Heart left ventricle (tissue), 16 donors: ENCODE results near the gene CBFA2T3. TPM values are rescaled to one million over a fixed set of nuclear protein-coding genes. Genes with fewer than 3 reads are reported as not detected.

ENCODE experiments used
- ATAC-seq, 4 donors: fragments of 200-7000 bp; cut with Tn5 transposase; one replicate each; pipeline ENCODE4 v1.9.1; 2020 to 2022; ENCODE audit warnings: moderate library complexity in 4 of 4, mild to moderate bottlenecking in 3 of 4, moderate number of reproducible peaks in 1 of 4
- DNase-seq, 5 donors: peaks; one replicate each; pipeline ENCODE4 v3.0.0-alpha.2; 2020
- H3K27ac ChIP-seq, 12 donors: fragments of 200-600 bp; sonication (generic) in 4 of 12; one replicate each; pipeline versions ENCODE4 v1.5.0 to v1.8.0; 2016 to 2022; ENCODE audit warnings: mild to moderate bottlenecking in 2 of 12
- H3K27me3 ChIP-seq, 9 donors: fragments of 200-600 bp; sonication (generic) in 2 of 9; one replicate each; pipeline versions ENCODE4 v1.5.1 to v1.8.0; 2016 to 2022; ENCODE audit warnings: mild to moderate bottlenecking in 3 of 9
- H3K36me3 ChIP-seq, 9 donors: fragments of 200-600 bp; sonication (generic) in 2 of 9; one replicate each; pipeline versions ENCODE4 v1.5.0 to v1.8.0; 2018 to 2022; ENCODE audit warnings: mild to moderate bottlenecking in 2 of 9
- H3K4me1 ChIP-seq, 12 donors: fragments of 200-600 bp; sonication (generic) in 4 of 12; one replicate each; pipeline versions ENCODE4 v1.5.0 to v1.8.0; 2016 to 2022; ENCODE audit warnings: mild to moderate bottlenecking in 3 of 12
- H3K4me3 ChIP-seq, 12 donors: fragments of 200-600 bp; sonication (generic) in 4 of 12; one replicate each; pipeline versions ENCODE4 v1.5.0 to v1.8.0; 2017 to 2022; ENCODE audit warnings: mild to moderate bottlenecking in 9 of 12, moderate library complexity in 4 of 12
- H3K9me3 ChIP-seq, 12 donors: fragments of 200-600 bp; sonication (generic) in 4 of 12; one replicate each; pipeline versions ENCODE4 v1.5.0 to v1.8.0; 2016 to 2022; ENCODE audit warnings: mild to moderate bottlenecking in 1 of 12
- CTCF ChIP-seq, 12 donors: fragments of 200-600 bp; sonication (generic) in 4 of 12; IDR thresholded peaks; one replicate each; pipeline versions ENCODE4 v1.5.0 to v1.8.0; 2018 to 2022; ENCODE audit warnings: antibody characterized with exemption in 12 of 12, mild to moderate bottlenecking in 5 of 12
- POLR2A ChIP-seq, 2 donors: fragments of 450-650 bp; IDR thresholded peaks; one replicate each; pipeline ENCODE4 v1.6.1; 2017; ENCODE audit warnings: antibody characterized with exemption in 2 of 2, mild to moderate bottlenecking in 2 of 2, moderate library complexity in 2 of 2
- WGBS, 4 donors: extraction: QIAGEN DNeasy Blood & Tissue Kit in 2 of 4; methylation state at CpG; one replicate each; pipeline versions ENCODE4 v1.1.5 to v1.1.7; 2013 to 2018; 5-methylcytosine and 5-hydroxymethylcytosine counted together
- intact Hi-C, 10 donors: fragments of 100-400 bp; cut with DNase I; formaldehyde crosslinking; loops; one replicate each; pipeline versions ENCODE4 v1.11.1 to v1.14.2; 2022
- polyA plus RNA-seq, 2 donors: library from polyadenylated mRNA; stranded (reverse); fragments of 200-250 nt; gene quantifications; one replicate each; pipeline ENCODE4 v1.2.3, GENCODE V29; 2013
- total RNA-seq, 9 donors: library from RNA; depleted of rRNA in 2 of 9; stranded (reverse); fragments of >200 nt in 2 of 9; fragmentation: NEBNext Ultra II Directional in 3 of 9; extraction: Animal tissue kit (Norgen Biotek cat#: 25700) in 3 of 9; gene quantifications; one replicate each; pipeline versions ENCODE4 v1.1.0 to v1.2.4, GENCODE V29; 2016 to 2023
- donor health status: ischemic (EF 13 %, LVEDD 7.1; RV severe dilation, severe dysfunction).
- donor health status: healthy with polysubstance abuse.
- donor health status: DM: no; HTN: yes; CAD: no.
- donor health status: DM: no; HTN: no; CAD: no.
- donor health status: ischemic (EF 25% LVEDD 6.9; RV normal size, moderate dysfunction).
- donor health status: ischemic (EF 25% LVEDD 5.7; RV mildly dilated, moderate dysfunction).
- donor health status: healthy.
- donor health status: DM: yes; HTN: yes; CAD: no.
- donor health status: ischemic (EF 35%, LVEDD 5.7; RV mildly dilated, moderate dysfunction).
- donor health status: nonischemic (EF 11% LVEDD 7.7; RV severe dilation, severe dysfunction).
- donor health status: DM: yes; HTN: yes; CAD: no.
- donor health status: PGD.
- donor health status: ischemic (EF 29% LVEDD 5.4; RV normal size, mild dysfunction).
- donor health status: nonischemic (EF 23%, LVEDD 6.1; RV moderate dilation, normal function).

Gene CBFA2T3
- total and polyA plus RNA-seq, 11 donors, result 5.0 to 12.0 (median 5.8) TPM

DNA sequence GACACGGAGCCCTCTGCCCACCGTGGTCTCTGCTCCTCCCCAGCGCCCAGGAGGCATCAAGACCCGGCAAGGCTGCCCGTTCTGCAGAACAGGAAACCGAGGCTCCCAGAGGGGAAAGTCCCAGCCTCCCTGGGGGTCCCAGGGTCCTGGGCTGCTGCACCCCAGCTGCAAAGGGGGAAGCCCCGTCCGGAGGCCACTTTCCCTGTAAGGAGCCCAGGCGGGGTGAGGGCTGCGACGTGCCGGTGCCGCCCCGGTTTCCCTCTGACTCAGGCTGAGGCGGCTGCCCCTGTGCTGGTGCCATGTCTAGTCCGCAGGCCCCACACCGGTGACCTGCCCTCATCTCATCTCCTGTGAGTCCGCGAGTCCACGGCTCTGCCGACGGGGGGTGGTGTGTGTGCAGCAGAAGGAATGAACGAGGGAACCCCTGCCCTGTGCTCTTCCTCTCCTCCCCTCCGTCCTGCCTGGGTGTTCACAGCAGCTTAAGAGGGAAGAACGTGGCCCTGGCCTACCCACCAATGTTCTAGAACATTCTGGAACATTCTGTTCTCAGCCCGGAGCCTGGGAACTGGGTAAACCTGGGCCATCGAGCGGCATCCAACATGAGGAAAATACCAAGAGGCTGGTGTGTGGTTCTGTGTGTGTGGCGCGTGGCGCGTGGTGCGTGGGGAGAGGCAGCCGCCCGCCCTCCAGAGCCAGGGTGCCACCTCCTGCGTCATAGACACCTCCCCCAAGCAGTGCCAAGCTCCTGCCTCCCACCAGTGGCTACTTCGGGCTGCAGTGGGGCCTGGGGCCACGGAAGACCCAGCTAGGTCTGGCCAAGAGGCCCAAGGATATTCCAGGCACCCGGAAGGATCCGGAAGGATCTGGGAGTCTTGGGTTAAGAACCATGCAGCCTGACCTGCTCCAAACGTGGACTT lies 7.0 kb upstream of the CBFA2T3 start:
- no peak for ATAC-seq
- no peaks in the 10 kb centered on the region for H3K9me3 ChIP-seq
- peak in 1 of 5 donors; percentile 51 for DNase-seq
- H3K27me3 ChIP-seq, result peaks cover 0 to 13% (median 3%) of the 10 kb centered on the region in 9 donors
- no peaks in the 10 kb centered on the region for H3K36me3 ChIP-seq
- no peak overlapping the region for H3K27ac ChIP-seq
- TF ChIP-seq CTCF (IDR thresholded peaks at IDR 0.05) (no peak), POLR2A (IDR thresholded peaks at IDR 0.05) (no peak)
- H3K4me1 ChIP-seq, result peaks cover 0 to 1% (median 0%) of the 10 kb centered on the region in 12 donors
- intact Hi-C loops, result no loop called here
- H3K4me3 ChIP-seq, result no peak overlapping the region
- 74 to 83% (median 82%) methylated on average over 30 to 41 of the region's 41 CpGs for WGBS, 4 donors

GRCh38 chr16:88983165-88983564 lies 6.2 kb upstream of the CBFA2T3 start:
- ATAC-seq (no peak), DNase-seq (no peak)
- intact Hi-C loops, result no loop called here
- H3K27me3 ChIP-seq, result peaks cover 0 to 18% (median 5%) of the 10 kb centered on the region in 9 donors
- H3K36me3 ChIP-seq, result no peaks in the 10 kb centered on the region
- H3K9me3 ChIP-seq, result no peaks in the 10 kb centered on the region
- TF ChIP-seq CTCF (IDR thresholded peaks at IDR 0.05) (no peak), POLR2A (IDR thresholded peaks at IDR 0.05) (no peak)
- H3K4me1 ChIP-seq, result peaks cover 0 to 10% (median 0%) of the 10 kb centered on the region in 12 donors
- 54 to 81% (median 64%) methylated on average over 9 to 11 of the region's 11 CpGs for WGBS, 4 donors
- H3K27ac ChIP-seq, result no peak overlapping the region
- H3K4me3 ChIP-seq, result no peak overlapping the region

- H3K4me1 ChIP-seq, result peaks cover 0 to 17% (median 2%) of the 10 kb centered on the region in 12 donors
- H3K27ac ChIP-seq, result no peak overlapping the region
- H3K36me3 ChIP-seq, result no peaks in the 10 kb centered on the region
- WGBS, 4 donors, result 73 to 80% (median 78%) methylated on average over 19 to 25 of the region's 25 CpGs
- TF ChIP-seq CTCF (IDR thresholded peaks at IDR 0.05) (no peak), POLR2A (IDR thresholded peaks at IDR 0.05) (no peak)
- intact Hi-C loops, result no loop called here
- ATAC-seq, result no peak
- no peak overlapping the region for H3K4me3 ChIP-seq
- DNase-seq, result no peak
- no peaks in the 10 kb centered on the region for H3K9me3 ChIP-seq
- peaks cover 0 to 24% (median 7%) of the 10 kb centered on the region in 9 donors for H3K27me3 ChIP-seq
Measured at GRCh38 chr16:88982286-88983084, 5.5 kb upstream of the CBFA2T3 start.
